Measurements from ENCODE around the gene DQX1.

DQX1 gene

GRCh38 chr2:74560591-74560990 lies 34.6 kb upstream of the DQX1 start:
- TF ChIP-seq CTCF (conservative IDR thresholded peaks at IDR 0.05; ENCODE audit: low read depth, low read length), result no peak
- DNase-seq (ENCODE audit: low read depth), result no peak
- no peak overlapping the region for H3K4me3 ChIP-seq (ENCODE audit: low read depth, low read length)

GRCh38 chr2:74559912-74560311 lies 33.9 kb upstream of the DQX1 start:
- DNase-seq (ENCODE audit: low read depth), result no peak
- no peak for TF ChIP-seq CTCF (conservative IDR thresholded peaks at IDR 0.05; ENCODE audit: low read depth, low read length)
- H3K4me3 ChIP-seq (ENCODE audit: low read depth, low read length), result no peak overlapping the region

DNA sequence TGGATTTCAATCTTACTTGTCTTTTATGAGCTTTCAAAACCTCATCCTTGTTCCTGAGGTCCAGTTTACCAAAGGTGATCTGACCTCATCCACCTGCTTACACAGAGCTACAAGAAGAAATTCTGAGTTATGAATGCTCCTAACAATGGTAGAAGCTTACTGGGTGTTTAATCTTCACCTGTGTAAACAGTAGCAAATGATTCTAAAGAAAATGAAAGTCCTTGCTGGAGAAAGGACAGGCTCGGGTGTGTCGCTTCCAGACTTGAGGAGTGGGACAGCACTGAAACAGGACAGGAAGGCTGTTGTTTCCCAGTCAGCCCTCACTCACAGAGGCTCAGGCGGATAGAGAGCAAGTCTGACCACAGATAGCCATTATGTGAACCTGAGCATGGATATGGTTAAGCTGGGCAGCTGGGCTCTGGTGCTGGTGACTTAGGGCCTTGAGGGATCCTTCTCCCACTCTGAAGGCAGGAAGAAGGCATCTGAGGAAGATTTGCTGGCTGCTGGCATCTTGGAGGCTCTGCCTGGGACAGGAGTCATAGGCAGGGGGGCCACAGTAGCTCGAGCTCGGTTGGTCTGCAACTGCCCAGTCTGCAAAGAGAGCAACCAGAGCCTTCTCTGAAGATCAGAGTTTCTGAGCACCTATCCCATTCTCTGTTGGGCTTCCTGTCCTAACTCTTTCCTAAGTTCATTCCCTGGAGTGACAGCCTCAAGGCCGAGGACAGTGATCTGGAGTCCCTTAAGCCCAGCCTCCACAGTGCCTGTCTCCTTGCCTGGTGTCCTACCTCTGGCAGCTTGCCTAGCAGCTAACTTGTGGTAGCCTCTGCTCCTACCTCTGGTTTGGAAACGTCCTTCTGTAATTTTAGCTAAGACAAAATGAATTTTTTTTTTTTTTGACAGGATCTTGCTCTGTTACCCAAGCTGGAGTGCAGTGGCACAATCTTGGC lies 32.5 kb upstream of the DQX1 start:
- no peak overlapping the region for H3K4me3 ChIP-seq (ENCODE audit: low read depth, low read length)
- no peak for TF ChIP-seq CTCF (conservative IDR thresholded peaks at IDR 0.05; ENCODE audit: low read depth, low read length)
- no peak for DNase-seq (ENCODE audit: low read depth)

DNA sequence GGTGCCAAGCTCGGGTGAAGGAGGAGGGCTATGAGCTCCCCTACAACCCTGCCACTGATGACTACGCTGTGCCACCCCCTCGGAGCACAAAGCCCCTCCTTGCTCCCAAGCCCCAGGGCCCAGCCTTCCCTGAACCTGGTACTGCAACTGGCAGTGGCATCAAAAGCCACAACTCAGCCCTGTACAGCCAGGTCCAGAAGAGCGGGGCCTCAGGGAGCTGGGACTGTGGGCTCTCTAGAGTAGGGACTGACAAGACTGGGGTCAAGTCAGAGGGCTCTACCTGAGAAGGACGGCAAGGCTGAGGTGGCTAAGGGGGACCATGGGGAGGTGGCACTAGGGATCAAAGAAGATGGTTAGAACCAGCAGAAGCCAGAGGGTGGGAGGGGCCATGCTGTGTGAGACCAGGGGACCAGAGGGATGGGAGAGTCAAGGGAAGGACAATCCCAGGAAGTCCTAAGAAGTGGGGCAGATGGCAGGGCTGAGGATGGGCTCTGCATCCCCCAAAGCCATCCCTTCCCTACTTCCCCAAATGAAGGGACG lies 30.9 kb upstream of the DQX1 start:
- H3K4me3 ChIP-seq (ENCODE audit: low read depth, low read length), result no peak overlapping the region
- no peak for TF ChIP-seq CTCF (conservative IDR thresholded peaks at IDR 0.05; ENCODE audit: low read depth, low read length)
- no peak for DNase-seq (ENCODE audit: low read depth)

DNA sequence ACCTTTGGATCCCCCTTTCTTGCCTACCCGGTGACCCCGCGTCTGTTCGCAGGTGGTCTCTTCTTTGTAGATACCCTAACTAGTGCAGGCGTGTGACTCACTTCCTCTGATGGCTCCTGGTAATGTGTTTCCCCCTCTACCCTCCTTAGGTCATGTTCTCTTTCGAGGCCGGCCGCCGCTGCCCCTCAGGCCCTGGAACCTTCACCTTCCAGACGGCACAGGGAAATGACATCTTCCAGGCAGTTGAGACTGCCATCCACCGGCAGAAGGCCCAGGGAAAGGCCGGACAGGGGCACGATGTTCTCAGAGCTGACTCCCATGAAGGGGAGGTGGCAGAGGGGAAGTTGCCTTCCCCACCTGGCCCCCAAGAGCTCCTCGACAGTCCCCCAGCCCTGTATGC lies 30.1 kb upstream of the DQX1 start:
- DNase-seq (ENCODE audit: low read depth), result no peak
- no peak overlapping the region for H3K4me3 ChIP-seq (ENCODE audit: low read depth, low read length)
- TF ChIP-seq CTCF (conservative IDR thresholded peaks at IDR 0.05; ENCODE audit: low read depth, low read length), result no peak

GRCh38 chr2:74555610-74556103 lies 29.6 kb upstream of the DQX1 start:
- no peak for TF ChIP-seq CTCF (conservative IDR thresholded peaks at IDR 0.05; ENCODE audit: low read depth, low read length)
- peak overlapping the region; percentile 87 for H3K4me3 ChIP-seq (ENCODE audit: low read depth, low read length)
- no peak for DNase-seq (ENCODE audit: low read depth)

Data from choroid plexus epithelial cell (primary cell).